ENCODE measurements around the gene COQ8A.

COQ8A gene

GRCh38 chr1:226966683-226967082, 26.6 kb downstream of the COQ8A start:
- TF ChIP-seq TAF1 (IDR thresholded peaks at IDR 0.05; ENCODE audit: borderline replicate concordance, low read depth, low read length), result no peak
- TF ChIP-seq POLR2AphosphoS5 (IDR thresholded peaks at IDR 0.05; ENCODE audit: low read depth, low read length), result no peak
- no peak for TF ChIP-seq POLR2A (IDR thresholded peaks at IDR 0.05; ENCODE audit: low read depth, low read length)
- no peak for FAIRE-seq
- DNase-seq (ENCODE audit: insufficient read length), result no peak

- FAIRE-seq, result no peak
Measured at GRCh38 chr1:226967665-226968064, 27.6 kb downstream of the COQ8A start.

GRCh38 chr1:226971765-226972164, 31.7 kb downstream of the COQ8A start:
- DNase-seq (ENCODE audit: insufficient read length) (no peak), FAIRE-seq (no peak)
- no peak for TF ChIP-seq TAF1 (IDR thresholded peaks at IDR 0.05; ENCODE audit: borderline replicate concordance, low read depth, low read length)
- TF ChIP-seq POLR2A (IDR thresholded peaks at IDR 0.05; ENCODE audit: low read depth, low read length), result no peak
- no peak for TF ChIP-seq POLR2AphosphoS5 (IDR thresholded peaks at IDR 0.05; ENCODE audit: low read depth, low read length)

More at GRCh38 chr1:226967665-226968064, 27.6 kb downstream of the COQ8A start:
- TF ChIP-seq TAF1 (IDR thresholded peaks at IDR 0.05; ENCODE audit: borderline replicate concordance, low read depth, low read length), result no peak
- no peak for DNase-seq (ENCODE audit: insufficient read length)

- FAIRE-seq (no peak), DNase-seq (ENCODE audit: insufficient read length) (no peak)
- TF ChIP-seq POLR2AphosphoS5 (IDR thresholded peaks at IDR 0.05; ENCODE audit: low read depth, low read length) (no peak), TAF1 (IDR thresholded peaks at IDR 0.05; ENCODE audit: borderline replicate concordance, low read depth, low read length) (no peak), POLR2A (IDR thresholded peaks at IDR 0.05; ENCODE audit: low read depth, low read length) (no peak)
Measured at GRCh38 chr1:226972931-226973330, 32.8 kb downstream of the COQ8A start.

GRCh38 chr1:226973371-226973897, 33.3 kb downstream of the COQ8A start:
- no peak for FAIRE-seq
- no peak for TF ChIP-seq POLR2A (IDR thresholded peaks at IDR 0.05; ENCODE audit: low read depth, low read length)
- no peak for TF ChIP-seq POLR2AphosphoS5 (IDR thresholded peaks at IDR 0.05; ENCODE audit: low read depth, low read length)
- TF ChIP-seq TAF1 (IDR thresholded peaks at IDR 0.05; ENCODE audit: borderline replicate concordance, low read depth, low read length), result no peak
- no peak for DNase-seq (ENCODE audit: insufficient read length)

- TF ChIP-seq TAF1 (IDR thresholded peaks at IDR 0.05; ENCODE audit: borderline replicate concordance, low read depth, low read length), result no peak
- FAIRE-seq (no peak), DNase-seq (ENCODE audit: insufficient read length) (no peak)
Measured at GRCh38 chr1:226973898-226974543, 33.9 kb downstream of the COQ8A start.

GRCh38 chr1:226974544-226975258, 34.6 kb downstream of the COQ8A start:
- DNase-seq (ENCODE audit: insufficient read length) (no peak), FAIRE-seq (no peak)
- TF ChIP-seq POLR2A (IDR thresholded peaks at IDR 0.05; ENCODE audit: low read depth, low read length), result no peak
- no peak for TF ChIP-seq POLR2AphosphoS5 (IDR thresholded peaks at IDR 0.05; ENCODE audit: low read depth, low read length)
- no peak for TF ChIP-seq TAF1 (IDR thresholded peaks at IDR 0.05; ENCODE audit: borderline replicate concordance, low read depth, low read length)

- TF ChIP-seq TAF1 (IDR thresholded peaks at IDR 0.05; ENCODE audit: borderline replicate concordance, low read depth, low read length), result no peak
- TF ChIP-seq POLR2AphosphoS5 (IDR thresholded peaks at IDR 0.05; ENCODE audit: low read depth, low read length), result no peak
- no peak for TF ChIP-seq POLR2A (IDR thresholded peaks at IDR 0.05; ENCODE audit: low read depth, low read length)
- no peak for FAIRE-seq
- DNase-seq (ENCODE audit: insufficient read length), result no peak
Measured at GRCh38 chr1:226975259-226976250, 35.5 kb downstream of the COQ8A start.

- no peak for TF ChIP-seq POLR2A (IDR thresholded peaks at IDR 0.05; ENCODE audit: low read depth, low read length)
- FAIRE-seq (no peak), DNase-seq (ENCODE audit: insufficient read length) (no peak)
Measured at GRCh38 chr1:226976276-226976977, 36.3 kb downstream of the COQ8A start.

- no peak for FAIRE-seq
- no peak for DNase-seq (ENCODE audit: insufficient read length)
- TF ChIP-seq POLR2A (IDR thresholded peaks at IDR 0.05; ENCODE audit: low read depth, low read length), result no peak
- TF ChIP-seq TAF1 (IDR thresholded peaks at IDR 0.05; ENCODE audit: borderline replicate concordance, low read depth, low read length), result no peak
- TF ChIP-seq POLR2AphosphoS5 (IDR thresholded peaks at IDR 0.05; ENCODE audit: low read depth, low read length), result no peak
Measured at GRCh38 chr1:226976978-226977642, 37.0 kb downstream of the COQ8A start.
